IPS-NIHi7 (cell line): Measurements from ENCODE around the gene ADAMTSL2.

Source experiments
- DNase-seq: peaks from one replicate; pipeline ENCODE4 v3.0.0; 2012; ENCODE audit warnings: mixed read lengths; ENCODE audit errors: extremely low spot score

ADAMTSL2 gene

GRCh38 chr9:133587466-133587865, 53.0 kb downstream of the ADAMTSL2 start:
- DNase-seq, result no peak

DNA sequence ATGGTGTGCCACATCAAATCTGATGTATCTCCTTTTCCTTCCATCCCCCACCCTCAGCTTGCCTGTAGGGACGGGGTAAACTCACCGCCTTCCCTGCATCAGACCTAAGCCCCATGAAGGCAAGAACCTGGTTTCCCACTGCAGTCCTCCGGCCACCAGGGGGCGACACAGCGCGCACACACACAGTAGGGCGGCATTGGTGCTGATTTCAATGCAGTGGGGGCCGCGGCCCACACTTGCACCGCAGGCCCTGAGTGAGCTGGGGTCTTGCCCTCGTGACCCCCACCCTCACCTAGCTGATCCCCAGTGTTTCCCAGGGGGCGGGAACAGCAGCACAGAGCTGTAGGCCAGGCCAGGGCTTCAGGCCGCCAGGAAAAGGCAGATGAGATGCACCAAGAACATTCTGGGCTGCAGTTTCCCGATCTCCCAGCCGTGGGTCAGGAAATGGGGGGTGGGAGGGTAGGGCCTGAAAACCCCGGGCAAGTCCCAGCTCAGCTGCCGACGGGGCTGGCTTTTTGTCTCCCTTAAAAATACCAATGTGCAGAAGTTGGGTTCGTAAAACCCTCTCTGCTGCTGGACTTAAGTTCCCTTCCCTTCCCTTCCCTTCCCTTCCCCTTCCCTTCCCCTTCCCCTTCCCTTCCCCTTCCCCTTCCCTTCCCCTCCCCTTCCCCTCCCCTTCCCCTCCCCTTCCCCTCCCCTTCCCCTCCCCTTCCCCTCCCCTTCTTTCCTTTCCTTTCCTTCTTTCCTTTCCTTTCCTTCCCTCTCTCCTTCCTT, 55.1 kb downstream of the ADAMTSL2 start:
- DNase-seq, result peak; percentile 81

- DNase-seq, result no peak
Measured at GRCh38 chr9:133590231-133590855, 55.8 kb downstream of the ADAMTSL2 start.

DNA sequence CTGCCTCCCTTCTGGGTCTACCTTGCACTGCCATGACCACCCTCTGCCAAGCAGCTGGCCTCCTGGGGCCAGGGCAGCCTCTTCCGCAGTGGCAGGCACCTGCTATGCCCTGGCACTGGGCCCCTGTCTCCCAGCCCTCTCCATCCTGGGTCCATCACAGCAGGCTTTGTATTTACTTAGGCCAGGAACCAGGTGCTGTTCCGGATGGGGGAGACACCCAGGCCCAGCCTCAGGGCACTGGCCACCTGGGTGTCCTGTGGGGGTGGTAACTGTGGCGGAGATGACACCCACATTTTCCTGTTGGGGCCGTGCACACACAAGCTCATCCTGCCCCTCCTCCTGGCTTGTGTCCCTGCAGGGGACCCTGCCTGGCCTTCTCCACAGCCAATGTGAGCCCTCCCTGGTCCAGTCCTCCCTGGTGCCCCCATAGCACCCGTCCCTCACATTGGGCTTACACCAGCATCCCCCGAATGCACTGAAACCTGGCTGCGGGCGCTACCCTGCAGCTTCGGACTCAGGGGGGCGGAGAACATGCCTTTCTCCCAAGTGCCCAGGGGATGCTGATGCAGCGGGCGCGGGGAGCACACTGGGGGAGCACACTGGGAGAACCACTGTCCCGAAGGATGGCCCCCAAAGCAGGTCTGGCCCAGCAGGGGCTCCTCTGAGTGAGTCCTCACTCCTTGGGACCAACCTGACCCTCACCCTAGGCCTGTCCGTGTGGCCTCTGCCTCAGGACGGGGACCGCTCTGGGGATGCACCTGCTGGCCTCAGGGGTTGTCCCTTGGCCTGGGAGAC, 56.8 kb downstream of the ADAMTSL2 start:
- no peak for DNase-seq

GRCh38 chr9:133591985-133592384, 57.5 kb downstream of the ADAMTSL2 start:
- no peak for DNase-seq

GRCh38 chr9:133592731-133593409, 58.4 kb downstream of the ADAMTSL2 start:
- DNase-seq, result no peak

GRCh38 chr9:133593587-133594253, 59.2 kb downstream of the ADAMTSL2 start:
- no peak for DNase-seq

- DNase-seq, result no peak
Measured at GRCh38 chr9:133594310-133594709, 59.8 kb downstream of the ADAMTSL2 start.

GRCh38 chr9:133595910-133596309, 61.4 kb downstream of the ADAMTSL2 start:
- DNase-seq, result no peak

DNA sequence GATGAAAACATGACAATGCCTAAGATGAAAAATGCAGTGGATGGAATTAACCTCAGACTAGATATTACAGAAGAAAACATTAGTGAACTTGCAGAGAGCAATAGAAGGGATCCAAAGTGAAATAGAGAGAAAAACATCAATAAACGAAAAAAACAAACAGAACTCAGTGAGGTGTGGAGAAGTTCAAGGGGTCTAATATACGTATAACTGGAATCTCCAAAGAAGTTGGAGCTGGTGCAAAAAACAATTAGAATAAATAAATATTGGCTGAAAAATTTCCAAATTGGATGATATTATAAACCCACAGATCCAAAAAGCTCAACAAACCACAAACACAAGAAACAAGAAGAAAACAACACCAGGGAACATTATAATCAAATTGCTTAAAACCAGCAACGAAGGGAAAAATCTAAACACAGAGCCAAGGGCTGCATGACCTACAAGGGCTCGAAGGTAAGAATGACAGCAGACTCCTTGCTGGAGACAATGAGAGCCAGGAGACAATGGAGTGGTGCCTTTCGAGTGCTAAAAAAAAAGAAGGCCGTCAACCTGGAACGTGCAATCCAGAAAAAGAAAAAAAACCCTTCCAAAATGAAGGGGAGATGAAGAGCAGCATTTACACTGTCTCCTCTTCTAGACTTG, 62.9 kb downstream of the ADAMTSL2 start:
- no peak for DNase-seq

GRCh38 chr9:133598978-133599377, 64.5 kb downstream of the ADAMTSL2 start:
- no peak for DNase-seq

DNA sequence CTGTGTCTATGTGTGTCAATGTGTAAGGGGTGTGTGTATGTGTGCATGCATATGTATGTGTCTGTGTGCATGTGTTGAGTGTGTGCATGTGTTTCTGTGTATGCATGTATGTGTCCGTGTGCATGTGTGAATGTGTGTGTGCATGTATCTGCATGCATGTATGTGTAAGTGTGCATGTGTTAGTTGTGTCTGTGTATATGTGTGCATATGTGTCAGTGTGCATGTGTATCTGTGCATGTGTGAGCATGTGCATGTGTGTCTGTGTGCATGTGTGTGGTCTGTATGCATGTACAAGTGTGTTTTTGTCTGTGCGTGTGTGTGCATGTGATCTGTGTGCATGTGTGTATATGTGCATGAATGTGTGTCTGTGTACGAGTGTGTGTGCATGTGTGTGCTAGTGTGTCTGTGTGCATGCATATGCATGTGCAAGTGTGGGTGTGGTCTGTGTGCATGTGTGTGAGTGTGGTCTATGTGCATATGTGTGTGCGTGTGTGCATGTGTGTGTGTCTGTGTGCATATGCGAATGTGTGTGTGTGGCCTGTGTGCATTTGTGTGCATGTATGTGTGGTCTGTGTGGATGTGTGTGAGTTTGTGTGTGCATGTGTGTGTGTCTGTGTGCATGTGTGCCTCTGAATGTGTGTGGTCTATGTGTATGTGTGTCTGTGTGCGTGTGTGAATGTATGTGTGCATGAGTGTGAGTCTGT, 65.1 kb downstream of the ADAMTSL2 start:
- no peak for DNase-seq

DNA sequence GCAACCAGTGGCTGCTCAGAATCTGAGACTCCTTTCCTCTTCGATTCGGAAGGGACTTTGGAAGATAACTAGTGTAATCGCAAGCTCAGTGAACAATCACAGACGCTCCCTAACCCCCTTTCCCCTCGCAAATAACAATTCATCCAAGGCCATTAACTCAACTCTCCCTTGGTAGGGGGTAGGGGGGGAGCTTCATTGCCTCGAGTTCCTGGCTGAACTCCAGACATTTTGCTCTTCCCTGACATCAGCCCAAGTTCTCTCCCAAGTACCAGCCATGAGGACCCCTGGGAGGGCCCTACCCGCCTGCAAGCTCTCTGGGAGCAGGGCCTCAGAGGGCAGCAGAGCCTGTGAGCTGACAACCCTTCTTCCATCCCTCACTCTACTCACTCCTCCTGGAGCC, 66.2 kb downstream of the ADAMTSL2 start:
- no peak for DNase-seq

GRCh38 chr9:133601746-133602145, 67.2 kb downstream of the ADAMTSL2 start:
- DNase-seq, result no peak

DNA sequence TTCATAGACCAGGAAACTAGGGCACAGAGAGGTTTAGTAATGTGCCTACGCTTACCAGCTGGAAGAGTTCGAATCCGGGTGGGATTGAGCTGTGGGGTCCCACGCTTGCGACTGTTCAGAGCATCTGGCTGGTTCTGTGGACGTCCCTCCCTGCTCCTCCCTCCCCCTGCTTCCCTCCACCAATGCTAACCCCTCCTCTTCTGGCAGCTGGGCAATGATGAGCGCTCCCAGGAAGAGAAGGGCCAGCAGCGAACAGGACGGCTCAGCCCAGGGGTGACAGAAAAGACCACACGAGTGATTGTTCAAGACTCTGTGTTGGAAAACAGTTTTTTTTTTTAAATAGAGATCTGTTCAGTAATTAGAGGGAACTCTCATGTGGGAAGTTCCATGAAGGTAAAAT, 67.8 kb downstream of the ADAMTSL2 start:
- DNase-seq, result no peak

DNA sequence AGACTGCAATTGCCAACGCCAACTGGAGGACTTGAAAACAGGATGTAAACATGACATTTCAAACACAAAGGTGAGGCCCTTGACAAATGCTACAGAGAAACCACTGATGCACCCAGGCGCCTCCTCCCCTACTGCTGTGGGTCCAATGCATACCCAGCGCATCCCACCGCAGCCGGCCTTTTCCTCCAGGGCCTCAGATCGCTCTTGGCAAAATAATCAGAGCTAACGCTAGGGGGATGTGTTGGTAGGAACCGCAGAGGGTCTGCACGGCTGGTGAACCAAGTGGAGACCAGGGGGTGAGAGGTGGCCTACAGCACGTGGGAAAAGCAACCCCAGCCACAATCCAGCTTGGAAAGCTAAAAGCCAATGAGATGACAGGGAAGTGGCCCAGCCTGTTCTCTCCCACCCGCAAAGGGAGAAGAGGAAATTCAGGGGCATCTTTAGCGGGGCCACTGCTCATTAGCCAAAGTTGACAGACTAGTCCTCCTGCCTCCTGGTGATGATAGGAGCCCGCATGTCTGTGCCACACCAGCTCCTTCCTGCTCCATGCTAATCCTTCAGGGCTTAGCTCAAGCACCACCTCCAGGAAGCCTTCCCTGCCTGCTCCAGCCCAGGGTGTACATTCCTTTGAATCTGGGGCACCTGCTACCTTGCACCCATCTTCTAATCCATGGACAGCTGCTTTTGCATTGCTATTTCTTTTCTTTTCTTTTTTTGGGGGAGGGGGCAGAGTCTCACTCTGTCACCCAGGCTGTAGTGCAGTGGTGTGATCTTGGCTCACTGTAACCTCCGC, 68.8 kb downstream of the ADAMTSL2 start:
- DNase-seq, result peak; percentile 70

DNA sequence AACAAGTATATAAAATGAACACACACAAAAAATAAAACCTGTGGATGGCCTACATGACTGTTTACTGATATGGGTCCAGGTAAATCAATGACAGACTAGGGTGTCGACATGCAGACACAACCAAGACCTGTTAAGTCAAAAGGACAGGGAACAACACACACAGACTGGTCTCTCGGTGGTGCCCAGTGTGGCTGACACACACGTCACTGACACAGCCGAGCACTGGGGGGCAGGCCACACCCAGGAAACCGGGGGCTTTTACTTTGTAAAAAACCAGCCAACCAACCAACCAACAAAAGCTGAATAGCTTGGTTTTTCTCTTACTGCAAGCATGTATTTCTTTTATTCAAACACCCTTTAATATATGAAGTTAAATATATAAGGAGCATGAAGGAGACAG, 69.7 kb downstream of the ADAMTSL2 start:
- DNase-seq, result no peak

DNA sequence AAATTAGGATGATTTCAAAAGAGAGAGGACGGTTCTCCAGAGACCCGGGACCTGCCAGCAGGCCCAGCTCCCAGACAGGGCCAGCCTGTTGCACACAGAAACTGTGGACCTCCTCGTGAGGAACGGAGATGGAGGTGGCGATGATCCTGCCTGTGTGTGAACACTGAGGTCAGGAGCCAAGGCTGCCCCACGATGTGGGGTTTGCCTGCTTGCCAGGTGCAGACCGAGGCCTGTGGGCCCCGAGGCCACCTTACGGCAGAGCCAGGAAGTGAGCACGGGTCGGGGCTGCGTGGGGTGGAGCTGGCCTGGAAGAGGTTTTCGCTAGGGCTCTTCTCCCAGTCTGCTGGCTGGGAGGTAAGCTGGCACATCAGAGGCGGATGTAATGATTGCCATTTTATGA, 70.4 kb downstream of the ADAMTSL2 start:
- DNase-seq, result no peak

- DNase-seq, result no peak
Measured at GRCh38 chr9:133605446-133605845, 70.9 kb downstream of the ADAMTSL2 start.
